Kidney epithelial cell (primary cell): ENCODE data around the gene TMEM45A. TPM values are rescaled to one million over a fixed set of nuclear protein-coding genes. Genes with fewer than 3 reads are reported as not detected.
"Not testable (repeated sequence)": the region's sequence is repeated elsewhere in the genome, so short reads cannot be mapped to it uniquely, and the experiment has no call there.

Experiments
- DNase-seq: peaks from one replicate; pipeline ENCODE4 v3.0.0-alpha.2; 2010; ENCODE audit warnings: low read depth
- H3K27me3 ChIP-seq: 2 replicates; pipeline ENCODE4 v1.6.0; 2011; ENCODE audit warnings: low read length; ENCODE audit not compliant: control insufficient read depth, insufficient read depth
- H3K36me3 ChIP-seq: 2 replicates; pipeline ENCODE4 v1.5.1; 2011; ENCODE audit warnings: low read length; ENCODE audit not compliant: control insufficient read depth, insufficient read depth
- H3K4me3 ChIP-seq: 2 replicates; pipeline ENCODE4 v1.5.1; 2011; ENCODE audit warnings: low read depth, mild to moderate bottlenecking, control low read depth, low read length
- total RNA-seq: library from RNA; depleted of rRNA; stranded (reverse); fragments of >200 nt; gene quantifications from 2 replicates; pipeline ENCODE4 v1.2.3, GENCODE V29; 2015
- TF ChIP-seq, protein P1 (sequence below): IDR thresholded peaks from 2 replicates; pipeline ENCODE4 v1.5.1; 2011; ENCODE audit warnings: mild to moderate bottlenecking, moderate library complexity, low read length, control low read depth, inconsistent platforms; ENCODE audit not compliant: insufficient read depth, poor library complexity, severe bottlenecking

The TMEM45A gene
- total RNA-seq, 1 donor from 2014 or later, result 10.2 TPM

DNA sequence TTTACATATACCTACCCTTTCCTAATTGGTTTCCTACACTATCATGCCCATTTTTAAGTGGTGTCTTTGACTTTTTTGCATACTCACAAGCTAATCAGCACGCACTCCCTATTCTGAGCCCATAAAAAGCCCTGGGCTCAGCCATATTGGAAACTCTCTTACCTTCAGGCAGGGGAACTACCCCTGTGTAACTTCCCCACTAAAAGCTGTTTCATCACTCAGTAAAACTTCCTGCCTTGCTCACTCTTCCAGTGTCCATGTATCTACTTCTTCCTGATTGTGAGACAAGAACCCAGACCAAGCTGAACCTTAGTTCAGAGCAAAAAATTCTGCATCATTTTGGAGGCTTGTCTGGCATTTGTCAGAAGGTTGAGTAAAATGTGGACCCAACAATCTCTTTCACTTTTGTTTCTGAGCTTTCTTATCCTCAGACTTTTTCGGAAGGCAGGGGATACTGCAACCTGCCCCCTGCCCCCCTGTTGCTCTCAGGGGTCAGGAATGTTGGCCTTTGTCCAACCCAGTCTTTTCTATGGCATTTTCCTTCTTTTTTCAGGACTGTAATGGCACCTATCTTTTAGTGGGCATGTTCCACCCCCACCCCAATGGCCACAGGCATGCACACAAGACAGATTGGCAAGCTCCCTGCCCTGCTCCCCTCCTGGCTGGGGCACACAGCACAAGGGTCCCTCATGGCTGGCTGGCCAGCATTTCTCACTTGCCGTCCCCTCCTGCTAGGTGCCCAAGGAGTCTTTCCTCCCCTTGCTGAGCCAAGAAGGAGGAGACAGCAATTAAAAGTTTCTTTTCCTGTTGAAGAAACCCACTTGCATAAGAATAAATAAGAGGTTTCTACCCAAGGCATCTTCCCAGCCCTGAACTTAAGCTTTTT, 26.3 kb upstream of the TMEM45A start:
- no peak overlapping the region for H3K4me3 ChIP-seq
- TF ChIP-seq, protein P1, sequence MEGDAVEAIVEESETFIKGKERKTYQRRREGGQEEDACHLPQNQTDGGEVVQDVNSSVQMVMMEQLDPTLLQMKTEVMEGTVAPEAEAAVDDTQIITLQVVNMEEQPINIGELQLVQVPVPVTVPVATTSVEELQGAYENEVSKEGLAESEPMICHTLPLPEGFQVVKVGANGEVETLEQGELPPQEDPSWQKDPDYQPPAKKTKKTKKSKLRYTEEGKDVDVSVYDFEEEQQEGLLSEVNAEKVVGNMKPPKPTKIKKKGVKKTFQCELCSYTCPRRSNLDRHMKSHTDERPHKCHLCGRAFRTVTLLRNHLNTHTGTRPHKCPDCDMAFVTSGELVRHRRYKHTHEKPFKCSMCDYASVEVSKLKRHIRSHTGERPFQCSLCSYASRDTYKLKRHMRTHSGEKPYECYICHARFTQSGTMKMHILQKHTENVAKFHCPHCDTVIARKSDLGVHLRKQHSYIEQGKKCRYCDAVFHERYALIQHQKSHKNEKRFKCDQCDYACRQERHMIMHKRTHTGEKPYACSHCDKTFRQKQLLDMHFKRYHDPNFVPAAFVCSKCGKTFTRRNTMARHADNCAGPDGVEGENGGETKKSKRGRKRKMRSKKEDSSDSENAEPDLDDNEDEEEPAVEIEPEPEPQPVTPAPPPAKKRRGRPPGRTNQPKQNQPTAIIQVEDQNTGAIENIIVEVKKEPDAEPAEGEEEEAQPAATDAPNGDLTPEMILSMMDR, result no peak
- H3K27me3 ChIP-seq, result no peaks in the 10 kb centered on the region
- DNase-seq, result no peak
- H3K36me3 ChIP-seq, result no peaks in the 10 kb centered on the region

DNA sequence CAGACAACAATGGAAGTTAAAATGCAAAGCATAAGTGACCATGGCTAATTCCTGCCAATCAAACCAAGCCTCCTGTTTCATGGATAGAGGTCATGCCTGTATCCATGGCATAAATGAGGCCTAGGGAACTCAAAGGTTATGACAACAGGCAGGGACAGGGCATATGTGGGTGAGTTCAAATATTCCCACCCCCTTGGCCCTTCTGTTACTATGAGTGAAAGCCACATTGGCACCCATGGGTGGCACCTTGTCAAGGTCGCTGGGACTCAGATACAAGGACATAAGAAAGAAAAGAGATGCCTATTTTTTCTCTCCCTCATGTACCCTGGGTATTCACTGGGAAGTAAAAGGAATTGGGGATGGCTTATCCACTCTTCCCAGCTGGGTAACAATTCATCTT, 25.3 kb upstream of the TMEM45A start:
- no peak for DNase-seq
- Histone ChIP-seq H3K27me3 (no peaks in the 10 kb centered on the region), H3K4me3 (no peak overlapping the region), H3K36me3 (no peaks in the 10 kb centered on the region)
- TF ChIP-seq, protein P1, result no peak

DNA sequence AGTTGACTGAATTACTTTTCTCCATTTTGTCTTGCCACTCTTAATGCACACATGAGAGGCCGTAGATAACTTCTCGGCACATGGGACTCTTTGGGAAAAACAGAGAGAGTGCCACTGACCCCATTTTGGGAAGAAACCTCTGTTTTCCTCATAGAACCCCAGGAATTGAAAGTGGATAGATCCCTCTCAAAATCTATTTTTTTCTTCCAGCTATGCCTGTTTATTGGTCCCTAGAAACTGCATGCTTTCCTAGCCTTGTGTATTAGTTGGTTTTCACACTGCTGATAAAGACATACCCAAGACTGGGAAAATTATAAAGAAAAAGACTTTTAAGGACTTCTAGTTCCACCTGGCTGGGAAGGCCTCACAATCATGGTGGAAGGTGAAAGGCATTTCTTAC, 23.7 kb upstream of the TMEM45A start:
- TF ChIP-seq, protein P1, result no peak
- no peak overlapping the region for H3K4me3 ChIP-seq
- DNase-seq, result no peak
- no peaks in the 10 kb centered on the region for H3K36me3 ChIP-seq
- H3K27me3 ChIP-seq, result no peaks in the 10 kb centered on the region

DNA sequence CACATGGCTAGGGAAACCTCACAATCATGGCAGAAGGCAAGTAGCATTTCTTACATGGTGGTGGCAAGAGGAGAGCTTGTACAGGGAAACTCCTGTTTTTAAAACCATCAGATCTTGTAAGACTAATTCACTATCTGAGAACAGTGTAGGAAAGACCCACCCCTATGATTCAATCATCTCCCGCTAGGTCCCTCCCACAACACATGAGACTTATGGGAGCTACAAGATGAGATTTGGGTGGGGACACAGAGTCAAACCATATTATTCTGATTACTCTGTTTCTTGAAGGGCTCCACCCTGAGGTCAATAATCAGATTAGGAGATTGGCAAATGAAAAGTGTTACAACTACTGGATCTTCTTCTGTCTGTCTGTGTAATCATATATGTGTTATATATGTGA, 21.5 kb upstream of the TMEM45A start:
- no peaks in the 10 kb centered on the region for H3K27me3 ChIP-seq
- no peaks in the 10 kb centered on the region for H3K36me3 ChIP-seq
- no peak overlapping the region for H3K4me3 ChIP-seq
- no peak for DNase-seq
- TF ChIP-seq, protein P1, result no peak

DNA sequence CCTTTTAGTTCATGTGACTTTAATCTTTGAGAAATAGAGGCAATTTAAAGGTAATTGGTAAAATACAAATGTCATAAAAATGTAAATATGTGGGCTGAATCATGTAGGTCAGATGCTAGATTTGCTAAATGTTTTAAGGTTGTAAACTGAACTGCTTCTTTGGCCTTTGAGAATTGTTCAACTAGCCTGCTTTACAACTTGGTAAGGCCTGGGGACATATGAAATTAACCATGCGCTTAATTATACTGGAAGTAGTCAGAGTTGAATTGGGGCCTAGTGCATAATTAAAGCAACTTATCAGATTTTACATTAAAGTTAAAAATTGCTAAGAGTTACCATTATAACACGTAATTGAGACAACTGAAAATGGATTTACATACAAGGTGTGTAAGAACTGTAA, 21.0 kb upstream of the TMEM45A start:
- Histone ChIP-seq H3K27me3 (no peaks in the 10 kb centered on the region), H3K4me3 (no peak overlapping the region), H3K36me3 (no peaks in the 10 kb centered on the region)
- TF ChIP-seq, protein P1, result no peak
- no peak for DNase-seq

DNA sequence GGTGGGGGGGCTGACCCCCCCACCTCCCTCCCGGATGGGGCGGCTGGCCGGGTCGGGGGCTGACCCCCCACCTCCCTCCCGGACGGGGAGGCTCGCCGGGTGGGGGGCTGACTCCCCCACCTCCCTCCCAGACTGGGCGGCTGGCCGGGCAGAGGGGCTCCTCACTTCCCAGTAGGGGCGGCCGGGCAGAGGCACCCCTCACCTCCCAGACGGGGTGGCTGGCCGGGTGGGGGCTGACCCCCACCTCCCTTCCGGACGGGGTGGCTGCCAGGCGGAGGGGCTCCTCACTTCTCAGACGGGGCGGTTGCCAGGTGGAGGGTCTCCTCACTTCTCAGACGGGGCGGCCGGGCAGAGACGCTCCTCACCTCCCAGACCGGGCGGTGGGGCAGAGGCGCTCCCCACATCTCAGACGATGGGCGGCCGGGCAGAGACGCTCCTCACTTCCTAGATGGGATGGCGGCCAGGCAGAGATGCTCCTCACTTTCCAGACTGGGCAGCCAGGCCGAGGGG, 14.5 kb upstream of the TMEM45A start:
- DNase-seq, H3K27me3 ChIP-seq, H3K36me3 ChIP-seq, H3K4me3 ChIP-seq: not testable (repeated sequence)

DNA sequence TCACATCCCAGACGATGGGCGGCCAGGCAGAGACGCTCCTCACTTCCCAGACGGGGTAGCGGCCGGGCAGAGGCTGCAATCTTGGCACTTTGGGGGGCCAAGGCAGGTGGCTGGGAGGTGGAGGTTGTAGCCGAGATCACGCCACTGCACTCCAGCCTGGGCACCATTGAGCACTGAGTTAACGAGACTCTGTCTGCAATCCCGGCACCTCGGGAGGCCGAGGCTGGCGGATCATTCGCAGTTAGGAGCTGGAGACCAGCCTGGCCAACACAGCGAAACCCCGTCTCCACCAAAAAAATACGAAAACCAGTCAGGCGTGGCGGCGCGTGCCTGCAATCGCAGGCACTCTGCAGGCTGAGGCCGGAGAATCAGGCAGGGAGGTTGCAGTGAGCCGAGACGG, 13.9 kb upstream of the TMEM45A start:
- not testable (repeated sequence) for H3K27me3 ChIP-seq, H3K4me3 ChIP-seq, DNase-seq

More for the DNA sequence above, 13.9 kb upstream of the TMEM45A start:
- not testable (repeated sequence) for H3K36me3 ChIP-seq
